Aorta (tissue), 5 donors: ENCODE data around the gene MGAT4C. TPM values are rescaled to one million over a fixed set of nuclear protein-coding genes. Genes with fewer than 3 reads are reported as not detected.
"Not testable (repeated sequence)": the region's sequence is repeated elsewhere in the genome, so short reads cannot be mapped to it uniquely, and the experiment has no call there.

Source experiments
- ATAC-seq: fragments of 200-7000 bp; cut with Tn5 transposase; one replicate; pipeline ENCODE4 v1.9.1; 2022; ENCODE audit warnings: moderate library complexity; ENCODE audit not compliant: low FRiP score
- DNase-seq, 2 donors: peaks; one replicate each; pipeline ENCODE4 v3.0.0-alpha.2; 2020
- H3K27ac ChIP-seq, 2 donors: one replicate each; pipeline ENCODE4 v1.5.1; 2013; ENCODE audit warnings: low read length in 2 of 2, mild to moderate bottlenecking in 2 of 2, moderate library complexity in 2 of 2, control low read depth in 1 of 2, inconsistent platforms in 1 of 2, low read depth in 1 of 2
- H3K27me3 ChIP-seq, 2 donors: one replicate each; pipeline ENCODE4 v1.6.1; 2013; ENCODE audit warnings: control low read depth in 1 of 2, low read length in 1 of 2, mild to moderate bottlenecking in 1 of 2, moderate library complexity in 1 of 2; ENCODE audit not compliant: insufficient read depth in 2 of 2, control insufficient read depth in 1 of 2
- H3K36me3 ChIP-seq, 2 donors: one replicate each; pipeline ENCODE4 v1.6.1; 2013; ENCODE audit warnings: control low read depth in 1 of 2, low read length in 1 of 2, mild to moderate bottlenecking in 1 of 2; ENCODE audit not compliant: insufficient read depth in 2 of 2, control insufficient read depth in 1 of 2
- H3K4me1 ChIP-seq, 2 donors: one replicate each; pipeline ENCODE4 v1.6.1; 2013; ENCODE audit warnings: low read length in 2 of 2, control low read depth in 1 of 2, mild to moderate bottlenecking in 1 of 2, moderate library complexity in 1 of 2; ENCODE audit not compliant: insufficient read depth in 2 of 2, control insufficient read depth in 1 of 2
- H3K4me3 ChIP-seq, 2 donors: one replicate each; pipeline ENCODE4 v1.5.1; 2013; ENCODE audit warnings: low read length in 2 of 2, control low read depth in 1 of 2, mild to moderate bottlenecking in 1 of 2
- H3K9me3 ChIP-seq: one replicate; pipeline ENCODE4 v1.6.1; 2013; ENCODE audit warnings: mild to moderate bottlenecking, low read length; ENCODE audit not compliant: control insufficient read depth
- WGBS, 2 donors: extraction: QIAGEN DNeasy Blood & Tissue Kit; methylation state at CpG; one replicate each; pipeline ENCODE4 v1.1.7; 2013; 5-methylcytosine and 5-hydroxymethylcytosine counted together
- intact Hi-C, 2 donors: fragments of 100-400 bp; cut with DNase I; formaldehyde crosslinking; loops; one replicate each; pipeline versions ENCODE4 v1.14.2 to v1.15.0; 2022
- long read RNA-seq, 2 donors: library from polyadenylated mRNA; unstranded; transcript quantifications; one replicate each; pipeline ENCODE4 v2.0.0, GENCODE V29; 2020 to 2021
- polyA plus RNA-seq, 2 donors: library from polyadenylated mRNA; stranded (reverse); fragments of 200-250 nt; gene quantifications; one replicate each; pipeline ENCODE4 v1.2.3, GENCODE V29; 2013
- total RNA-seq, 2 donors: library from RNA; stranded (reverse); fragmentation: NEBNext Ultra II Directional; extraction: Animal tissue kit (Norgen Biotek cat#: 25700); gene quantifications; one replicate each; pipeline ENCODE4 v1.2.1, GENCODE V29; 2021
- donor health status: healthy with polysubstance abuse.
- donor health status: Bipolar disorder and iron deficiency.
- donor health status: DM: no; HTN: no; CAD: no.
- donor health status: DM: no; HTN: no; CAD: no.
- donor health status: DM: yes; HTN: yes; CAD: no.

Gene MGAT4C
- total RNA-seq (1 to 10 TPM in 1 of 2 donors, under 1 TPM in 1; 0.68 to 1.0 TPM), polyA plus RNA-seq (under 1 TPM in 1 of 2 donors, not detected in 1; 0.03 TPM)
- long read RNA-seq, donor 1, result 0 reads
- long read RNA-seq, donor 2, partial matches to known transcripts, result 0 of 2 reads
- long read RNA-seq, donor 2, other reads (novel, unspliced or antisense), result 2 of 2 reads

GRCh38 chr12:86256163-86256562, at the start of gene MGAT4C:
Gene MGAT4C, minus strand, starts transcription at chr12:86256391.
- DNase-seq, result no peak
- no peaks in the 10 kb centered on the region for H3K36me3 ChIP-seq
- no peaks in the 10 kb centered on the region for H3K9me3 ChIP-seq
- H3K27me3 ChIP-seq, result no peaks in the 10 kb centered on the region
- H3K4me3 ChIP-seq, result no peak within 1 kb of the TSS
- intact Hi-C loops, result no loop called here
- ATAC-seq, result no peak
- WGBS, 2 donors, result 78 to 82% methylated on average over 3 of the region's 3 CpGs
- no peaks in the 10 kb centered on the region for H3K4me1 ChIP-seq
- H3K27ac ChIP-seq, result no peak within 1 kb of the TSS

GRCh38 chr12:86296396-86296795, 40.2 kb upstream of the MGAT4C start:
- H3K27me3 ChIP-seq, intact Hi-C loops, H3K4me1 ChIP-seq, H3K4me3 ChIP-seq, H3K9me3 ChIP-seq, H3K36me3 ChIP-seq, ATAC-seq, H3K27ac ChIP-seq: not testable (repeated sequence)
- 91 to 98% methylated on average over 25 to 31 of the region's 31 CpGs for WGBS, 2 donors
- DNase-seq, result peak in 1 of 2 donors; percentile 55

GRCh38 chr12:86293682-86294240, 37.6 kb upstream of the MGAT4C start:
- WGBS, 2 donors, result 71 to 75% methylated on average over 3 of the region's 3 CpGs
- ATAC-seq (no peak), DNase-seq (no peak)
- Histone ChIP-seq H3K9me3 (no peaks in the 10 kb centered on the region), H3K4me1 (no peaks in the 10 kb centered on the region), H3K27me3 (no peaks in the 10 kb centered on the region), H3K4me3 (no peak overlapping the region), H3K27ac (no peak overlapping the region), H3K36me3 (no peaks in the 10 kb centered on the region)
- intact Hi-C loops, result no loop called here

GRCh38 chr12:86292480-86292879, 36.3 kb upstream of the MGAT4C start:
- Histone ChIP-seq H3K4me3 (no peak overlapping the region), H3K36me3 (no peaks in the 10 kb centered on the region), H3K27ac (no peak overlapping the region), H3K4me1 (no peaks in the 10 kb centered on the region), H3K9me3 (no peaks in the 10 kb centered on the region), H3K27me3 (no peaks in the 10 kb centered on the region)
- DNase-seq, result no peak
- ATAC-seq, result no peak
- WGBS, 2 donors, result 61 to 69% methylated on average over 3 of the region's 3 CpGs
- intact Hi-C loops, result no loop called here

GRCh38 chr12:86290615-86291014, 34.4 kb upstream of the MGAT4C start:
- Histone ChIP-seq H3K36me3 (no peaks in the 10 kb centered on the region), H3K4me3 (no peak overlapping the region), H3K27ac (no peak overlapping the region), H3K9me3 (no peaks in the 10 kb centered on the region), H3K4me1 (no peaks in the 10 kb centered on the region), H3K27me3 (no peaks in the 10 kb centered on the region)
- DNase-seq (no peak), ATAC-seq (no peak)
- 91 to 92% methylated on average over 3 of the region's 3 CpGs for WGBS, 2 donors
- intact Hi-C loops, result no loop called here

GRCh38 chr12:86286119-86286518, 29.9 kb upstream of the MGAT4C start:
- Histone ChIP-seq H3K4me1 (no peaks in the 10 kb centered on the region), H3K4me3 (no peak overlapping the region), H3K36me3 (no peaks in the 10 kb centered on the region), H3K27ac (no peak overlapping the region), H3K27me3 (no peaks in the 10 kb centered on the region), H3K9me3 (no peaks in the 10 kb centered on the region)
- WGBS, 2 donors, result 53 to 60% methylated on average over 2 of the region's 2 CpGs
- ATAC-seq, result no peak
- DNase-seq, result no peak
- intact Hi-C loops, result no loop called here

GRCh38 chr12:86283620-86284019, 27.4 kb upstream of the MGAT4C start:
- no peaks in the 10 kb centered on the region for H3K9me3 ChIP-seq
- DNase-seq (no peak), ATAC-seq (no peak)
- H3K27ac ChIP-seq, result no peak overlapping the region
- H3K27me3 ChIP-seq, result no peaks in the 10 kb centered on the region
- no peaks in the 10 kb centered on the region for H3K36me3 ChIP-seq
- H3K4me1 ChIP-seq, result no peaks in the 10 kb centered on the region
- H3K4me3 ChIP-seq, result no peak overlapping the region
- WGBS, 2 donors, result 50 to 66% methylated on average over 2 of the region's 2 CpGs
- intact Hi-C loops, result no loop called here

- intact Hi-C loops, result no loop called here
- H3K27ac ChIP-seq, result no peak overlapping the region
- no peaks in the 10 kb centered on the region for H3K9me3 ChIP-seq
- ATAC-seq, result no peak
- H3K4me3 ChIP-seq, result no peak overlapping the region
- H3K4me1 ChIP-seq, result no peaks in the 10 kb centered on the region
- WGBS, 2 donors, result 88% methylated on average over 5 of the region's 5 CpGs
- no peak for DNase-seq
- no peaks in the 10 kb centered on the region for H3K27me3 ChIP-seq
- no peaks in the 10 kb centered on the region for H3K36me3 ChIP-seq
Observed at GRCh38 chr12:86275356-86275755, 19.2 kb upstream of the MGAT4C start.

GRCh38 chr12:86265329-86265695, 9.1 kb upstream of the MGAT4C start:
- DNase-seq (no peak), ATAC-seq (no peak)
- intact Hi-C loops, result no loop called here
- H3K9me3 ChIP-seq, result no peaks in the 10 kb centered on the region
- H3K27ac ChIP-seq, result no peak overlapping the region
- no peaks in the 10 kb centered on the region for H3K36me3 ChIP-seq
- 75% methylated on average over 5 of the region's 5 CpGs for WGBS, 2 donors
- no peaks in the 10 kb centered on the region for H3K4me1 ChIP-seq
- no peak overlapping the region for H3K4me3 ChIP-seq
- no peaks in the 10 kb centered on the region for H3K27me3 ChIP-seq
